MCF 10A (cell line): ENCODE measurements around the gene RBM44. TPM values are rescaled to one million over a fixed set of nuclear protein-coding genes. Genes with fewer than 3 reads are reported as not detected.
A peak's percentile ranks its signal among the peaks of the same experiment; 100 is the strongest.
"Not testable (repeated sequence)": the region's sequence is repeated elsewhere in the genome, so short reads cannot be mapped to it uniquely, and the experiment has no call there.

ENCODE experiments used
- Bru-seq: library from RNA; stranded (reverse); fragments of 400-500 nt; gene quantifications from one replicate; lab custom pipeline; 2021; lab: Mats Ljungman, UMichigan
- BruChase-seq, 2 experiments: library from RNA; stranded (reverse); fragments of 400-500 nt; gene quantifications; one replicate each; lab custom pipeline; 2021; lab: Mats Ljungman, UMichigan
- BruUV-seq: library from RNA; stranded (reverse); fragments of 400-500 nt; replicated peaks from 2 replicates; lab custom pipeline; 2021; lab: Mats Ljungman, UMichigan
- CTCF ChIA-PET: fragments of 300-600 bp; sonication (Branson Sonifier 250); formaldehyde crosslinking; extraction: SDS; loops from one replicate; lab custom pipeline; 2021; ENCODE audit warnings: antibody characterized with exemption, inconsistent platforms; lab: Yijun Ruan, JAX
- POLR2A ChIA-PET: fragments of 300-600, 350-650 bp; sonication (Branson Sonifier 250); formaldehyde crosslinking; extraction: SDS; loops from one replicate; lab custom pipeline; 2020; ENCODE audit warnings: antibody characterized with exemption, inconsistent platforms; lab: Yijun Ruan, JAX
- DNase-seq: peaks from one replicate; pipeline ENCODE4 v3.0.0-alpha.2; 2018; ENCODE audit not compliant: unreplicated experiment
- H3K27ac Mint-ChIP-seq: one replicate; pipeline ENCODE4 v1.8.0; 2022; ENCODE audit warnings: mild to moderate bottlenecking, low read depth, mixed read lengths; ENCODE audit not compliant: unreplicated experiment
- H3K27me3 Mint-ChIP-seq: one replicate; pipeline ENCODE4 v1.8.0; 2022; ENCODE audit warnings: mixed read lengths; ENCODE audit not compliant: insufficient read depth, unreplicated experiment
- H3K36me3 Mint-ChIP-seq: one replicate; pipeline ENCODE4 v1.8.0; 2022; ENCODE audit warnings: mild to moderate bottlenecking, moderate library complexity, mixed read lengths; ENCODE audit not compliant: insufficient read depth, unreplicated experiment
- H3K4me1 Mint-ChIP-seq: one replicate; pipeline ENCODE4 v1.8.0; 2022; ENCODE audit warnings: mixed read lengths; ENCODE audit not compliant: insufficient read depth, unreplicated experiment
- H3K4me3 Mint-ChIP-seq: one replicate; pipeline ENCODE4 v1.8.0; 2022; ENCODE audit warnings: mild to moderate bottlenecking, moderate library complexity, mixed read lengths; ENCODE audit not compliant: unreplicated experiment
- H3K9me3 Mint-ChIP-seq: one replicate; pipeline ENCODE4 v1.8.0; 2022; ENCODE audit warnings: mixed read lengths; ENCODE audit not compliant: unreplicated experiment
- CTCF ChIP-seq: fragments of 200-600 bp; IDR thresholded peaks from one replicate; pipeline ENCODE4 v1.8.0; 2022; ENCODE audit warnings: antibody characterized with exemption, mild to moderate bottlenecking; ENCODE audit not compliant: unreplicated experiment
- intact Hi-C: fragments of 100-400 bp; cut with micrococcal nuclease; formaldehyde crosslinking; loops from 2 replicates; pipeline ENCODE4 v1.14.1; 2022
- long read RNA-seq: library from polyadenylated mRNA; stranded (forward); transcript quantifications from one replicate; pipeline ENCODE4 v2.0.0, GENCODE V29; 2022
- total RNA-seq: library from RNA; stranded (reverse); gene quantifications from 2 replicates; pipeline ENCODE4 v1.2.3, GENCODE V29; 2022

RBM44 gene
- total RNA-seq = 0.15 and 0.23 TPM in 2 replicates
- Bru-seq, nascent RNA = percentile 41 among the genes with signal in this experiment
- percentile 43 among the genes with signal in this experiment for BruChase-seq, experiment 1, labeled RNA remaining after a 6-hour chase
- percentile 42 among the genes with signal in this experiment for BruChase-seq, experiment 2, labeled RNA remaining after a 2-hour chase
- long read RNA-seq = 0 reads

- Mint-ChIP-seq H3K4me3 (no peak within 1 kb of the TSS), H3K9me3 (no peaks in the 10 kb centered on the region), H3K27me3 (no peaks in the 10 kb centered on the region), H3K36me3 (no peaks in the 10 kb centered on the region), H3K27ac (no peak within 1 kb of the TSS), H3K4me1 (no peaks in the 10 kb centered on the region)
- DNase-seq = no peak
- no TSS peak for BruUV-seq
- TF ChIP-seq CTCF = no peak
- ChIA-PET CTCF (no interaction called here), POLR2A (no interaction called here)
- intact Hi-C loops = no loop called here
Observed at GRCh38 chr2:237798236-237799059, at the start of gene RBM44. RBM44 (plus strand) TSS chr2:237798779; CDS start chr2:237813610, 14,831 bp downstream.

GRCh38 chr2:237749002-237749401 lies 49.6 kb upstream of the RBM44 start:
- no peaks in the 10 kb centered on the region for H3K9me3 Mint-ChIP-seq
- intact Hi-C loops = no loop called here
- no peaks in the 10 kb centered on the region for H3K4me1 Mint-ChIP-seq
- H3K27ac Mint-ChIP-seq = no peak overlapping the region
- POLR2A ChIA-PET = interaction anchor here (0.6 to 0.8 kb wide), 2 partner anchors 10 to 162 kb away, joined by 3 read pairs; no protein-coding TSS in a partner anchor
- no peak for TF ChIP-seq CTCF
- H3K27me3 Mint-ChIP-seq = no peaks in the 10 kb centered on the region
- CTCF ChIA-PET = interaction anchor here (1.0 to 11.1 kb wide), 2 partner anchors 12 to 77 kb away, joined by 4 to 206 read pairs; no protein-coding TSS in a partner anchor
- no peak overlapping the region for H3K4me3 Mint-ChIP-seq
- peaks cover 74% of the 10 kb centered on the region for H3K36me3 Mint-ChIP-seq
- DNase-seq = no peak
- no TSS peak for BruUV-seq

GRCh38 chr2:237749961-237750360 lies 48.6 kb upstream of the RBM44 start:
- TSS peak; percentile 10 for BruUV-seq
- no peak overlapping the region for H3K27ac Mint-ChIP-seq
- ChIA-PET CTCF (interaction anchor here (0.7 kb wide), 1 partner anchor 514 kb away, joined by 3 read pairs; no protein-coding TSS in a partner anchor), POLR2A (no interaction called here)
- H3K4me1 Mint-ChIP-seq = no peaks in the 10 kb centered on the region
- intact Hi-C loops = no loop called here
- H3K27me3 Mint-ChIP-seq = no peaks in the 10 kb centered on the region
- no peak for DNase-seq
- no peak overlapping the region for H3K4me3 Mint-ChIP-seq
- H3K9me3 Mint-ChIP-seq = no peaks in the 10 kb centered on the region
- H3K36me3 Mint-ChIP-seq = peaks cover 84% of the 10 kb centered on the region
- no peak for TF ChIP-seq CTCF

GRCh38 chr2:237750441-237750840 lies 48.1 kb upstream of the RBM44 start:
- H3K27me3 Mint-ChIP-seq, DNase-seq, H3K4me1 Mint-ChIP-seq, H3K9me3 Mint-ChIP-seq, intact Hi-C loops, H3K27ac Mint-ChIP-seq, POLR2A ChIA-PET, BruUV-seq, H3K4me3 Mint-ChIP-seq: not testable (repeated sequence)
- CTCF ChIA-PET = interaction anchor here (0.7 kb wide), 1 partner anchor 78 kb away, joined by 4 read pairs; no protein-coding TSS in a partner anchor
- peaks cover 88% of the 10 kb centered on the region for H3K36me3 Mint-ChIP-seq
